Stimulated activated CD4-positive, alpha-beta T cell treated with anti-CD3 and anti-CD28 coated beads, Interleukin-4, amount 100 ng/mL, for 1 hour (primary cell): Measurements from ENCODE around the gene SNX27.
"Not testable (repeated sequence)": the region's sequence is repeated elsewhere in the genome, so short reads cannot be mapped to it uniquely, and the experiment has no call there.

Experiments used
- DNase-seq: peaks from one replicate; pipeline ENCODE4 v3.0.0-alpha.2; 2020

The SNX27 gene

GRCh38 chr1:151641229-151641628, 29.4 kb downstream of the SNX27 start:
- no peak for DNase-seq

DNA sequence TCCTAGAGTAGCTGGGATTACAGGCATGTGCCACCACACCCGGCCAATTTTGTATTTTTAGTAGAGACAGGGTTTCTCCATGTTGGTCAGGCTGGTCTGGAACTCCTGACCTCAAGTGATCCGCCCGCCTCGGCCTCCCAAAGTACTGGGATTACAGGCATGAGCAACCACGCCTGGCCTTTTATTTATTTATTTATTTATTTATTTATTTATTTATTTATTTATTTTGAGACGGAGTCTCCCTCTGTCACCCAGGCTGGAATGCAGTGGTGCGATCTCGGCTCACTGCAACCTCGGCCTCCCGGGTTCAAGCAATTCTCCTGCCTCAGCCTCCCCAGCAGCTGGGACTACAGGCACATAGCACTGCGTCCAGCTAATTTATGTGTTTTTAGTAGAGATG, 31.2 kb downstream of the SNX27 start:
- not testable (repeated sequence) for DNase-seq

DNA sequence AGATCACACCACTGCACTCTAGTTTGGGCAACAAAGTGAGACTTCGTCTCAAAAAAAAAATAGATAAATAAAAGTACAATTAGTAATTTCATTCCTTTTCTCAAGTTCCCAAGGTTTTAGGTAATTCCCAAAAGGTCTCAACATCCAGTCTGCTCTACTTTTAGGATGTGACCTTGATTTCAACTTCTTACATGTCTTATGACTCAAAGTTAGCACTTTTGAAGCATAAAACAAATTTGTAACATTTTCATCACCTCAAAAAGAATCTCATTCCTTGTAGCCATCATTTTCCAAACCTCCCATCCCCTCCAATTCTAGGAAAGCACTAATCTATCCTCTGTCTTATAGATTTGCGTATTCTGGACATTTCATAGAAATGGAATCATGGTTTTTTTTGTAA, 32.2 kb downstream of the SNX27 start:
- no peak for DNase-seq

DNA sequence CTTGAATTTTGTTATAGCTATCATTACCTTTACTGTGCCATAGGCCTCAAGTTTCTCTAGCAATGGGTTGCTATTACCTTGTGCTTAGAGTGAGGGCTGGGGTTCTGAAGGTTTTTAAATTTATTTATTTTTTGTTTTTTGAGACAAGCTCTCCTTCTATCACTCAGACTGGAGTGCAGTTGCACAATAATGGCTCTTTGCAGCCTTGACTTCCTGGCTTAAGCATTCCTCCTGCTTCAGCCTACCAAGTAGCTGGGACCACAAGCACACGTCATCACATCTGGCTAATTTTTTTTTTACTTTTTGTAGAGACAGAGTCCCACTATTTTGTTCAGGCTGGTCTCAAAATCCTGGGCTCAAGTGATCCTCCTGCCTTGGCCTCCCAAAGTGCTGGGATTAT, 41.5 kb downstream of the SNX27 start:
- DNase-seq: no peak

- no peak for DNase-seq
Measured at GRCh38 chr1:151655371-151655770, 43.5 kb downstream of the SNX27 start.

DNA sequence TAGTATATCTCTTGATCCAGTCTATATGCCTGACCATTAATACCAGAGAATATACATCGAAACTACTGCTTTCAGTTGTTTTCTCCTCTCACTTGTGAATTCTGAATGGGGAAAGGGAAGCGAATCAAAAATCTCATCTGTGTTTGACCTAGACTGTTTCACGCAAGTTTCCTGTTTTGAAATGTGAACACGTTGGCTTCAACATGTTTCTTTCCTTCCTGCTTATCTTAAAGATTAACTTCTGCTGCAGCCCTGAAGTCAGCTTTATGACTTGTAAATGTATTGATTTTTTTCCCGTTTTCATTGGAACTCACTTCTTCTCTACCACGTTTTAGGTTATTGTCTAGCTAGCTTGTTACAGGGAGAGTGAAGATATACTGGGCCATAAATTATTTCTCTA, 49.9 kb downstream of the SNX27 start:
- no peak for DNase-seq

DNA sequence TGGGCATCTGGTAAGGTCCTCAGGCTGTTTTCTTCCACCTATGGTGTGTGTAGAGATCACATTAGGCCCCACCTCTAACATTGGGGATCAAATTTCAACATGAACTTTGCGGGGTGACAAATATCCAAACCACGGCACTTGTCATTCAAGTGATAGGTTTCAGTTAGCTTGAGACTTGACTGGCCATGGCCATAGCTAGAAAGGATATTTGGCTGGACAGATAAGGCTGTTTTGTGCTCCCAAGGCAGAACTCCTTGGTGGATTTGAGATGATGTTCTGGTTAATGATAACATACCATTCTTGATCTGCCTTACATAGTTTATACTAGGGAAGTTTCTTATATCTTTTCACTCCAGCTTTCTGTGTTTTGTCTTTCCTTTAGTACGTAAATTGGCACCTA, 56.2 kb downstream of the SNX27 start:
- no peak for DNase-seq

DNA sequence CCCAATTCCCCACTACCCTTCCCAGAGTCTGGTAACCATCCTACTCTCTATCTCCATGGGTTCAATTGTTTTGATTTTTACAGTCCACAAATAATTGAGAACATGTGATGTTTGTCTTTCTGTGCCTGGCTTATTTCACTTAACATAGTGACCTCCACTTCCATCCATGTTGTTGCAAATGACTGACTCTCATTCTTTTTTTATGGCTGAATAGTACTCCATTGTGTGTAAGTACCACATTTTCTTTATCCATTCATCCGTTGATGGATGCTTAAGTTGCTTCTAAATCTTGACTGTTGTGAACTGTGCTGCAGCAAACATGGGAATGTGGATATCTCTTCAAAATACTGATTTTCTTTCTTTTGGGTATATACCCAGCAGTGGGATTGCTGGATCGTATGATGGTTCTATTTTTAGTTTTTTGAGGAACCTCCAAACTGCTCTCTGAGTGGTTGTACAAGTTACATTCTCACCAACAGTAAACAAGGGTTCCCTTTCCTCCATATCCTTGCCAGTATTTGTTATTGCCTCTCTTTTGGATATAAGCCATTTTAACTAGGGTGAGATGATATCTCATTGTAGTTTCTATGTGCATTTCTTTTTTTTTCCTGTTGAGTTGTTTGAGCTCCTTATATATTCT, 58.3 kb downstream of the SNX27 start:
- not testable (repeated sequence) for DNase-seq

- no peak for DNase-seq
Measured at GRCh38 chr1:151673407-151673806, 61.6 kb downstream of the SNX27 start.

- no peak for DNase-seq
Measured at GRCh38 chr1:151680391-151680790, 68.5 kb downstream of the SNX27 start.

DNA sequence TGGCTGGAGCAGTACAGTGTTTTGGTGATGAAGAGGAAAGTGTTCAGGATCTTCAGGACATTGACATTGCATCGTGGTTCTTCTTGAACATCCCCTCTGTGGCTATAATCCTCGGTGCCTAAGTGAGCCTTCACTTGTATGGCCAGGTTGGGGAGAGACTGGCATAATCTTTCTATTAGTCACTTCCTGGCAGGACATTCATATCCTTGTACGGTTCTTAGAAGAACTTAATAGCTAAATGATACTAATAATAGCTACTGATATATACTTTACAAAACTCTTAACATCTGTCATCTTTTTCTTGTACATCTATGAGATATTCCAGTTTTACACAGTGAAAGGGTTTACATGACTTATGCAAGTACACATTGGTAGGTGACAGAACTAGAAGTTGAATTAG, 69.0 kb downstream of the SNX27 start:
- DNase-seq: no peak

DNA sequence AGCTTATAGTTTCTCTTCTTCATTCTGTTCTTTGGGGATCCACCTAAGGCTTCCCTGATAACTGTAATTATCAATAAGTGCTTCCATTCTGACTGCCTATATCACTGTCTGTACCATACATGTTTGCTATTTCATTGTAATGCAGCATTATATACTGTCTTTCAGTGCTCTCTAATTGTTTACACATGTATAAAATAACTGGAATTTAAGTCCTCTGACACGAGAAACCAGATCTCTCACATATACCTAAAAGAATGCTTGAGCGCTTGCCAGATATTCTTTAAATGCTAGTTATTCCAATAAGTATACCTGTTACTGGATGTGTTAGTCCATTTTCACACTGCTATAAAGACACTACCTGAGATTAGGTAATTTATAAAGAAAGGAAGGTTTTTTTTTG, 70.1 kb downstream of the SNX27 start:
- DNase-seq: no peak

- not testable (repeated sequence) for DNase-seq
Measured at GRCh38 chr1:151682901-151683300, 71.1 kb downstream of the SNX27 start.

DNA sequence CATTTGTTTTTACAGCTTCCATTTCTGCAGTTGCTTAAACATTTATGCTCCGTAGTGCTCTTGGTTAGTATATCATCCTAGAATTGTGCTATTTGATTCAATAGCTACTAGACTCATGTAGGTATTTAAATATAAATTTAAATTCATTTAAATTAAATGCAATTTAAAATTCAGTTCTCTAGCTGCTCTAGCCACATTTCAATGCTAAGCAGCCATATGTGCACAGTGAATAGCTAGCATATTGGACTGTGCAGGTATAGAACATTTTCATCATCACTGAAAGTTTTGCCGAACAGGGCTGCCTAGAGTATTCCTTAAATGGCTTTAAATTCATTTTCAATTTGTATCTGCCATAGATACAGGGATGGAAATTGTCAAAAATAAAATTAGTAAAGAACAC, 72.3 kb downstream of the SNX27 start:
- DNase-seq: no peak

- no peak for DNase-seq
Measured at GRCh38 chr1:151686561-151686960, 74.7 kb downstream of the SNX27 start.

DNA sequence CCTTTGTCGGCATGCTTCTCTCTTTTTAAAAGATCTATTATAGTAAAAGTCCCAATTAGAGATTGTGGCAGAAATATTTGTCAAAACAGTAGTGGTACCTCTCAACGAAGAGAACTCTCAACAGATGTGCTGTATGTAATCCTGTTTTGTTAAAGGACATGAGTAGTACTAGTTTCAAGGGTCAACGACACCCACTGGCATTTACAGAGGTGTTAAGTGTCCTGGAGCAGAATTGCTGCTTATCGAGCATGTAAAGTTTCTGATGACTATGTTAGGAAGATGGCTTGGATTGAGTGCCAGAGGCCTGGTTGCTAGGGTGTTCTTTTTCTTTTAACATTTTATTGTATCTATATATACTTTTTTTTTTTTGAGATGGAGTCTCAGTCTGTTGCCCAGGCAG, 77.6 kb downstream of the SNX27 start:
- DNase-seq: no peak

- DNase-seq: no peak
Measured at GRCh38 chr1:151692226-151692625, 80.4 kb downstream of the SNX27 start.

- no peak for DNase-seq
Measured at GRCh38 chr1:151693057-151693651, 81.3 kb downstream of the SNX27 start.

- no peak for DNase-seq
Measured at GRCh38 chr1:151701515-151701914, 89.7 kb downstream of the SNX27 start.

DNA sequence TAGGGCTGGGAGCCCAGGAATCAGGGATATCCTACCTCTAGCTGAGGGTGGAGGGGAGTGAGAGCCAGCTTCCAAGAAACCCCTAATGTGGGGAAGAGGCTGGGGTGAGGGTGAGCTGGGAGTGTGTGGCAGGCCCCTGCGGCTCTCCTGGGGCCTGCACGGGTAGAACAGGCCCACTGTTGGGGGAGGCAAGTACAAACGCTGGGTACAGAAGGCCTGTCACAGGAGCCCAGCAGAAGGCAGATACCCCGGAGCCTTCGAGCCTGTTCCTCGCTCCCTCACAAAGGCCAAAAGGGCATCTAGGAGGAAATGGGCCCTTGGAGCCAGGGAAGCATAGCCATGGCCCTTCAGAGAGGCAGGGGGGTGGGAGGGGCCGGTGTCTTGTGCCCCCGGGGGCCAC, 91.1 kb downstream of the SNX27 start:
- no peak for DNase-seq

DNA sequence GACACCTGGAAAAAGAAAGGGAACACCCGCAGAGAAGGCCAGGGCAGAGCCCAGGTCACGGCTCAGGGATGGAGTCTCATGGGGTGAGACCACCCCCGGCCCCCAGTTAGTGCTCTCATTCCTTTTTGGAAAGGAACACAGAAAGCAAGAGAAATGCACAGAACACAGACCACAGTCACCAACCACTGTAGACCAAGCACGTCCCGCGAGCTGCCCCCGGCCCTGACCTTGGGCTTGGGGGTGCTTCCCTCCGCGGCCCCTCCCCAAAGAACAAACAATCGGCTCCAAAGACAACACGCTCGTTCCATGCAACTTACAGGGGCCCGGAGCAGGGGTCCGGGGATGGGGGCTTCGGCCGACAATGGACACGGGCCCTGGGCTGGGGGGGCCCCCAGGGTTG, 92.0 kb downstream of the SNX27 start:
- no peak for DNase-seq

DNA sequence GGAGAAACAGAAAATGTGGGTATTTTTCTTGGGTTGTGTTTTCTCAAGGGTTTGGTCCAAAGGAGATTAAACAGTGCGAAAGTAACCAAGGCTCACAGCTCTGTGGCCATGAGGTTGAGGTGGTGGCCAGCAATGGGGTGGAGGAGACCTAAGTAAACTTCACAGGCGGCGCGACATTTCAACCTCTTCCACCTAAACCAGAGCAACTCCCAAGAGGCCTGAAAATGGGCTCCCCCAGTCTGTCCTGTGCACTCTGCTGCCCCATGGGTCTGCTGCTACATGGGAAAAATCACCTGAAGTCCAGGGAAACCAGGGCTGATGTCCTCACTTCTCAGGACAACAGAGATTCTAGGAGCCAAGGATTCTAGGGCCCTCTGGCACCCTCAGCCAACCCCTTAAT, 92.4 kb downstream of the SNX27 start:
- no peak for DNase-seq

GRCh38 chr1:151705146-151705545, 93.3 kb downstream of the SNX27 start:
- DNase-seq: no peak

DNA sequence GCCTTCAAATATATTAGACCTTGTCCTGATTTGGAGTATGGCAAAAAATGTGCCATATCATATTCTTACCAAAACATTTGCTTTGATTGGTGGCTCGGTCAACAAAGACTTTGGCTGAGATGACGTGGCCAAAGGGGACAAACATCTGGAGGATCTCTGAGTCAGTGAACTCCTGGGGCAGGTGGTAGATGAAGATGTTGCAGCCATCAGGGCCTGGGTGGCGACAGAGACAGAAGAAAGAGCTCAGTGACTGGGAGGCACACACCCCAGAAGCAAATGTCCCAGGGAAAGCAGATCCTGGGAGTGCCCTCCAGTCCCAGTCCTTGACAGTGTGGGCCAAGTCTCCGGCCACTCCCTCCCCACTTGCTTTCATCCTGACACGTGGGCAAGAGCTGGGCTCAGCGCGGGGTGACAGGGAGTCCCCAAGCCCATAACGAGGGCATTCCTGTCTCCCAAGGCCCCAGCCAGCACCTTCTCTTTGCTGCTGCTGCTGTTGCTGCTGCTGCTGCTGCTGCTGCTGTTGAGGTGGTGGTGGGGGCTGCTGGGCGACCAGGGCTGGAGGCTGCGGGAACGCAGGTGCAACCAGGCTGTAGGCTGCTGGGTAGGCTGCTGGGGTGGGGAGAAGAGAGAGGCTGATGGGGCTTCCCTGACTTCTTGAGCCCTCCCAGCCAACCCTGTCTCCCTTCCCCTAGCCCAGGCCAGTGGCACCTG, 94.1 kb downstream of the SNX27 start:
- no peak for DNase-seq
